Suprapubic skin (tissue), 3 donors: ENCODE results near the gene PRR18.

Source experiments
- EP300 ChIP-seq: sonication (generic); formaldehyde crosslinking; IDR thresholded peaks from one replicate; pipeline ENCODE4 v1.6.1; 2017; ENCODE audit warnings: antibody characterized with exemption
- POLR2A ChIP-seq, 2 donors: fragments of 450-650 bp; IDR thresholded peaks; one replicate each; pipeline ENCODE4 v1.6.1; 2017; ENCODE audit warnings: antibody characterized with exemption in 2 of 2, mild to moderate bottlenecking in 2 of 2, moderate library complexity in 2 of 2
- TF ChIP-seq, protein P1 (sequence below), 2 donors: fragments of 200-600 bp in 1 of 2; fragments of 450-650 bp in 1 of 2; sonication (generic) in 1 of 2; IDR thresholded peaks; one replicate each; pipeline ENCODE4 v1.5.1; 2016 to 2019; ENCODE audit warnings: antibody characterized with exemption in 2 of 2, mild to moderate bottlenecking in 1 of 2, moderate library complexity in 1 of 2

DNA sequence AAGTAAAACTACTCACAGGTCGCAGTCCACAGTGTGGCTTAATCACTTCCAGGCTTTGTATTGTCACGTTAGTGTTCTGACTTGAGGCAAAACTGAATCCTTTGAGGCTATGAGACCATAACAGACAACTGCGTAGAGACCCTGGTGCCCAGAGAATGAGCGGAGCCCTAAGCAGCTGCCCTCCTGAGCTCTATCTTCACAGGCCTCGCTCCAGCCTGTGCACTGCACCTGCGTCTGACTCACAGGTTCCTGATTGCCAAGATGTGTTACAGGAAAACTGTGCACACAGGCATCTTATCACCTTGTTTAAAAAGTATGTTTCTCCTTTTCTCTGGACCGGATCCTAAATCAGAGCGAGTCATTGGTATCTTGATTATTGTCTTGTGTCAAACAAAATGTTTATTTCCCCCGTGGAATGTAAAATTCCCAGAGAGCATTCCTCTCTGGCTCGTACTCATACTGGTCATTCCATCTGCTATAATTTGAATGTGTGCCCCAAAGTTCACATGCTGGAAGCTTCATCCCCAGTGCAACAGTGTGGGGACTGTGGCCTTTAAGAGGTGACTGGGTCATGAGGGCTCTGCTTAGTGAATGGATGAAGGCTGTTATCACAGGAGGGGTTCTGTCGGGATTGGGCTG, 25.7 kb downstream of the PRR18 start:
- TF ChIP-seq, protein P1, sequence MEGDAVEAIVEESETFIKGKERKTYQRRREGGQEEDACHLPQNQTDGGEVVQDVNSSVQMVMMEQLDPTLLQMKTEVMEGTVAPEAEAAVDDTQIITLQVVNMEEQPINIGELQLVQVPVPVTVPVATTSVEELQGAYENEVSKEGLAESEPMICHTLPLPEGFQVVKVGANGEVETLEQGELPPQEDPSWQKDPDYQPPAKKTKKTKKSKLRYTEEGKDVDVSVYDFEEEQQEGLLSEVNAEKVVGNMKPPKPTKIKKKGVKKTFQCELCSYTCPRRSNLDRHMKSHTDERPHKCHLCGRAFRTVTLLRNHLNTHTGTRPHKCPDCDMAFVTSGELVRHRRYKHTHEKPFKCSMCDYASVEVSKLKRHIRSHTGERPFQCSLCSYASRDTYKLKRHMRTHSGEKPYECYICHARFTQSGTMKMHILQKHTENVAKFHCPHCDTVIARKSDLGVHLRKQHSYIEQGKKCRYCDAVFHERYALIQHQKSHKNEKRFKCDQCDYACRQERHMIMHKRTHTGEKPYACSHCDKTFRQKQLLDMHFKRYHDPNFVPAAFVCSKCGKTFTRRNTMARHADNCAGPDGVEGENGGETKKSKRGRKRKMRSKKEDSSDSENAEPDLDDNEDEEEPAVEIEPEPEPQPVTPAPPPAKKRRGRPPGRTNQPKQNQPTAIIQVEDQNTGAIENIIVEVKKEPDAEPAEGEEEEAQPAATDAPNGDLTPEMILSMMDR (IDR thresholded peaks at IDR 0.05): no peak
- no peak for TF ChIP-seq EP300
- TF ChIP-seq POLR2A (IDR thresholded peaks at IDR 0.05): no peak
